ENCODE data around the gene PIP5K1A. TPM values are rescaled to one million over a fixed set of nuclear protein-coding genes. Genes with fewer than 3 reads are reported as not detected.
A peak's percentile ranks its signal among the peaks of the same experiment; 100 is the strongest.

PIP5K1A gene
- total RNA-seq, 1 experiment from 2014 or later: 63.3 TPM

DNA sequence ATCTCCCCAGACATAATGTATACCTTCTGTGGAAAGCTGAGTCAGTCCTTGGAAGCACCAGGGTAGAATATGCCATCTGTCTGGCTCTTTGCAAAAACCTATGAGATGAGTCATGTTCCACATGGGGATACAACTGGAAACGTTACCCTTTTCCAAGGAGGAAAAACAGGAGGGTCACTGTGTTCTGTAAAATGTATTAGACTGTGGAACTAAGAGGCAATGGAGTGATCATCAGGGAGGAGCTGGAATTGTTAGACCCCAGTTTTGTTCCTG is 40.1 kb downstream of the PIP5K1A start:
- no peak overlapping the region for H3K4me3 ChIP-seq (ENCODE audit: low read length)
- ChIA-PET POLR2A (ENCODE audit: unreplicated experiment) (interaction anchor here (0.5 kb wide), 1 partner anchor 139 kb away, joined by 35 read pairs; no protein-coding TSS in a partner anchor), CTCF (no interaction called here)
- H3K36me3 ChIP-seq (ENCODE audit: low read depth, low read length): peaks cover 87% of the 10 kb centered on the region
- no peaks in the 10 kb centered on the region for H3K27me3 ChIP-seq (ENCODE audit: low read length)
- H3K4me2 ChIP-seq (ENCODE audit: low read length): no peak overlapping the region
- H4K20me1 ChIP-seq (ENCODE audit: low read length): no peaks in the 10 kb centered on the region
- H3F3A ChIP-seq (ENCODE audit: low read length, unreplicated experiment): peaks cover 5% of the 10 kb centered on the region
- intact Hi-C loops (cut with micrococcal nuclease): no loop called here
- H2AFZ ChIP-seq (ENCODE audit: low read length): no peak overlapping the region
- H3K4me1 ChIP-seq (ENCODE audit: insufficient read depth, low read length): 0 out of 2 replicates have a peak, but pooled peaks cover 4% of the 10 kb centered on the region
- BruUV-seq (replicated peaks): no TSS peak
- H3K9me3 ChIP-seq (ENCODE audit: low read length): no peaks in the 10 kb centered on the region
- peak; percentile 78; the same call in 1 of the 2 replicates for ATAC-seq
- peak; percentile 38 for DNase-seq
- no peak overlapping the region for H3K27ac ChIP-seq (ENCODE audit: low read length)
- no peaks in the 10 kb centered on the region for H3K79me2 ChIP-seq (ENCODE audit: low read length)
- no peak overlapping the region for H3K9ac ChIP-seq (ENCODE audit: low read length)
- TF ChIP-seq EZH2phosphoT487 (IDR thresholded peaks at IDR 0.05; ENCODE audit: borderline replicate concordance, low read length) (no peak), EZH2 (IDR thresholded peaks at IDR 0.05; ENCODE audit: low read length, unreplicated experiment) (no peak)
- TF ChIP-seq, protein P1, sequence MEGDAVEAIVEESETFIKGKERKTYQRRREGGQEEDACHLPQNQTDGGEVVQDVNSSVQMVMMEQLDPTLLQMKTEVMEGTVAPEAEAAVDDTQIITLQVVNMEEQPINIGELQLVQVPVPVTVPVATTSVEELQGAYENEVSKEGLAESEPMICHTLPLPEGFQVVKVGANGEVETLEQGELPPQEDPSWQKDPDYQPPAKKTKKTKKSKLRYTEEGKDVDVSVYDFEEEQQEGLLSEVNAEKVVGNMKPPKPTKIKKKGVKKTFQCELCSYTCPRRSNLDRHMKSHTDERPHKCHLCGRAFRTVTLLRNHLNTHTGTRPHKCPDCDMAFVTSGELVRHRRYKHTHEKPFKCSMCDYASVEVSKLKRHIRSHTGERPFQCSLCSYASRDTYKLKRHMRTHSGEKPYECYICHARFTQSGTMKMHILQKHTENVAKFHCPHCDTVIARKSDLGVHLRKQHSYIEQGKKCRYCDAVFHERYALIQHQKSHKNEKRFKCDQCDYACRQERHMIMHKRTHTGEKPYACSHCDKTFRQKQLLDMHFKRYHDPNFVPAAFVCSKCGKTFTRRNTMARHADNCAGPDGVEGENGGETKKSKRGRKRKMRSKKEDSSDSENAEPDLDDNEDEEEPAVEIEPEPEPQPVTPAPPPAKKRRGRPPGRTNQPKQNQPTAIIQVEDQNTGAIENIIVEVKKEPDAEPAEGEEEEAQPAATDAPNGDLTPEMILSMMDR (conservative IDR thresholded peaks at IDR 0.05; ENCODE audit: low read depth, low read length): no peak
- H3K9me2 ChIP-seq (replicated peaks; ENCODE audit: low read length): no peaks in the 10 kb centered on the region

DNA sequence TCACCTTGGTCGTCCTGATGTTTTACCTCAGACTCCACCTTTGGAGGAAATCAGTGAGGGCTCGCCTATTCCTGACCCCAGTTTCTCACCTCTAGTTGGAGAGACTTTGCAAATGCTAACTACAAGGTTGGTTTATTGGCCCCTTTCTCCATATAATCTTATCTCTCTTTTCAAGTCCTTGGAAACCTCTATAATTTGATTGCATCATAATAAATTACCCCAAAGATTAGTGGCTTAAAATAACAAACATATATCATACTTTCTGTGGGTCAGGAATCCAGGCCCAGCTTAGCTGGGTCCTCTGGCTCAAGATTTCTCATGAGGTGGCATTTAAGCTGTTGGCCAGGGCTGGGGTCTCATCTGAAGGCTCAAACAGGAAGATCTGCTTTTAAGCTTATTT is 44.1 kb downstream of the PIP5K1A start:
- Histone ChIP-seq H3K4me3 (ENCODE audit: low read length) (no peak overlapping the region), H3K9me2 (replicated peaks; ENCODE audit: low read length) (no peaks in the 10 kb centered on the region), H3K9ac (ENCODE audit: low read length) (no peak overlapping the region), H2AFZ (ENCODE audit: low read length) (no peak overlapping the region), H3F3A (ENCODE audit: low read length, unreplicated experiment) (peaks cover 5% of the 10 kb centered on the region), H3K9me3 (ENCODE audit: low read length) (no peaks in the 10 kb centered on the region), H3K4me2 (ENCODE audit: low read length) (no peak overlapping the region), H4K20me1 (ENCODE audit: low read length) (no peaks in the 10 kb centered on the region), H3K79me2 (ENCODE audit: low read length) (no peaks in the 10 kb centered on the region), H3K27ac (ENCODE audit: low read length) (no peak overlapping the region), H3K36me3 (ENCODE audit: low read depth, low read length) (peaks cover 91% of the 10 kb centered on the region), H3K27me3 (ENCODE audit: low read length) (no peaks in the 10 kb centered on the region), H3K4me1 (ENCODE audit: insufficient read depth, low read length) (0 out of 2 replicates have a peak, but pooled peaks cover 4% of the 10 kb centered on the region)
- DNase-seq (no peak), ATAC-seq (no peak)
- TF ChIP-seq, protein P1 (conservative IDR thresholded peaks at IDR 0.05; ENCODE audit: low read depth, low read length): no peak
- TF ChIP-seq EZH2 (IDR thresholded peaks at IDR 0.05; ENCODE audit: low read length, unreplicated experiment) (no peak), EZH2phosphoT487 (IDR thresholded peaks at IDR 0.05; ENCODE audit: borderline replicate concordance, low read length) (no peak)
- ChIA-PET POLR2A (ENCODE audit: unreplicated experiment) (no interaction called here), CTCF (interaction anchor here (0.6 kb wide), 1 partner anchor 193 kb away, joined by 3 read pairs; no protein-coding TSS in a partner anchor)
- no TSS peak for BruUV-seq (replicated peaks)
- intact Hi-C loops (cut with micrococcal nuclease): no loop called here

DNA sequence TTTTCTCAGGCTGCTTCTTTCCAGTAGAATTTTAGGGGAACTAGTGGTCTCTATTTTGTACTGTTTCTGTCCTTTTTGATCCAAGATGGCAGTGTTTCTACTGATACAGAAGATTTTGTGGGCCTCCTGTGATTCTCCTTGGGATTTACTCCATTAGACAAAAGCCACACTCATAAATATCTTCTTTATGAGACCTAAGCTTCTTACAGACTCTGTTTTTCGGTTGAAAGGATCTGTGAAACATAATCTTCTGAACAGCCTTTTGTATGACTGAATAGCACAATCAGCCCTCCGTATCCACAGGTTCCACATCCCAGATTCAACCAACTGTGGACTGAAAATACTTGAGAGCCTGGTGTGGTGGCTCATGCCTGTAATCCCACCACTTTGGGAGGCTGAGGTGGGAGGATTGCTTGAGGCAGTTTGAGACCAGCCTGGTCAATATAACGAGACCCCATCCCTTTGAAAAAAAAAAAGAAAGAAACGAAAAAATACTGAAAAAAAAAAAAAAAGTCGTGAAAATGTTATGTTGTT is 45.4 kb downstream of the PIP5K1A start:
- TF ChIP-seq EZH2 (IDR thresholded peaks at IDR 0.05; ENCODE audit: low read length, unreplicated experiment): no peak
- TF ChIP-seq, protein P1 (conservative IDR thresholded peaks at IDR 0.05; ENCODE audit: low read depth, low read length): no peak
- TF ChIP-seq EZH2phosphoT487 (IDR thresholded peaks at IDR 0.05; ENCODE audit: borderline replicate concordance, low read length): no peak
- POLR2A ChIA-PET (ENCODE audit: unreplicated experiment): no interaction called here
- no peak overlapping the region for H2AFZ ChIP-seq (ENCODE audit: low read length)
- H3F3A ChIP-seq (ENCODE audit: low read length, unreplicated experiment): no peaks in the 10 kb centered on the region
- ATAC-seq (no peak), DNase-seq (no peak)
- H3K4me2 ChIP-seq (ENCODE audit: low read length): no peak overlapping the region
- peaks cover 91% of the 10 kb centered on the region for H3K36me3 ChIP-seq (ENCODE audit: low read depth, low read length)
- no peaks in the 10 kb centered on the region for H3K27me3 ChIP-seq (ENCODE audit: low read length)
- H3K79me2 ChIP-seq (ENCODE audit: low read length): no peaks in the 10 kb centered on the region
- intact Hi-C loops (cut with micrococcal nuclease): no loop called here
- no peak overlapping the region for H3K4me3 ChIP-seq (ENCODE audit: low read length)
- no peaks in the 10 kb centered on the region for H3K9me3 ChIP-seq (ENCODE audit: low read length)
- H4K20me1 ChIP-seq (ENCODE audit: low read length): no peaks in the 10 kb centered on the region
- H3K9me2 ChIP-seq (replicated peaks; ENCODE audit: low read length): no peaks in the 10 kb centered on the region
- no peak overlapping the region for H3K9ac ChIP-seq (ENCODE audit: low read length)
- CTCF ChIA-PET: no interaction called here
- no TSS peak for BruUV-seq (replicated peaks)
- H3K27ac ChIP-seq (ENCODE audit: low read length): no peak overlapping the region
- no peaks in the 10 kb centered on the region for H3K4me1 ChIP-seq (ENCODE audit: insufficient read depth, low read length)

All from PC-3 (cell line).